Sigmoid colon (tissue), 4 donors: ENCODE data around the gene BPI.

Experiments
- POLR2A ChIP-seq, 2 donors: fragments of 450-650 bp; IDR thresholded peaks; one replicate each; pipeline ENCODE4 v1.6.1; 2016; ENCODE audit warnings: antibody characterized with exemption in 2 of 2, mild to moderate bottlenecking in 2 of 2, moderate library complexity in 2 of 2
- POLR2AphosphoS5 ChIP-seq, 4 donors: sonication (generic); formaldehyde crosslinking; IDR thresholded peaks; one replicate each; pipeline ENCODE4 v1.6.1; 2017; ENCODE audit warnings: antibody characterized with exemption in 4 of 4
- TF ChIP-seq, protein P1 (sequence below), 4 experiments: fragments of 450-650 bp in 3 of 4; fragments of 200-600 bp in 1 of 4; IDR thresholded peaks; one replicate each; pipeline ENCODE4 v1.5.1; 2016 to 2019; ENCODE audit warnings: antibody characterized with exemption in 4 of 4, mild to moderate bottlenecking in 3 of 4, moderate library complexity in 2 of 4

DNA sequence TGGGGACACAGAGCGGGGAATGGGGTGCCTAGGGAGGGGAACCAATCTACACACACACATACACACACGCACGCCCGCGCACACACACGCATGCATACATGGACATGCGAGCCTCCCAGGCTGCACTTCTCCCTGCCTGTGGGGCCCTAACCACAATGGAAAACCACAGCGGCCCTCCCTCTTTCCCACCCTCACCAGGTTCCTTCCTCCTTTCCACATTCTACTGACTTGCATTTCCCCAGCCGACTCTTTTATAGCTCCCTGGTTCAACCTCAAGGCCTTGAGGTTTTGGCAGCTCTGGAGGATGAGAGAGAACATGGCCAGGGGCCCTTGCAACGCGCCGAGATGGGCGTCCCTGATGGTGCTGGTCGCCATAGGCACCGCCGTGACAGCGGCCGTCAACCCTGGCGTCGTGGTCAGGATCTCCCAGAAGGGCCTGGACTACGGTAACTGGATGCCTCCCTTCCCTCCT, at the start of gene BPI:
- TF ChIP-seq, protein P1, sequence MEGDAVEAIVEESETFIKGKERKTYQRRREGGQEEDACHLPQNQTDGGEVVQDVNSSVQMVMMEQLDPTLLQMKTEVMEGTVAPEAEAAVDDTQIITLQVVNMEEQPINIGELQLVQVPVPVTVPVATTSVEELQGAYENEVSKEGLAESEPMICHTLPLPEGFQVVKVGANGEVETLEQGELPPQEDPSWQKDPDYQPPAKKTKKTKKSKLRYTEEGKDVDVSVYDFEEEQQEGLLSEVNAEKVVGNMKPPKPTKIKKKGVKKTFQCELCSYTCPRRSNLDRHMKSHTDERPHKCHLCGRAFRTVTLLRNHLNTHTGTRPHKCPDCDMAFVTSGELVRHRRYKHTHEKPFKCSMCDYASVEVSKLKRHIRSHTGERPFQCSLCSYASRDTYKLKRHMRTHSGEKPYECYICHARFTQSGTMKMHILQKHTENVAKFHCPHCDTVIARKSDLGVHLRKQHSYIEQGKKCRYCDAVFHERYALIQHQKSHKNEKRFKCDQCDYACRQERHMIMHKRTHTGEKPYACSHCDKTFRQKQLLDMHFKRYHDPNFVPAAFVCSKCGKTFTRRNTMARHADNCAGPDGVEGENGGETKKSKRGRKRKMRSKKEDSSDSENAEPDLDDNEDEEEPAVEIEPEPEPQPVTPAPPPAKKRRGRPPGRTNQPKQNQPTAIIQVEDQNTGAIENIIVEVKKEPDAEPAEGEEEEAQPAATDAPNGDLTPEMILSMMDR (IDR thresholded peaks at IDR 0.05) = no peak
- TF ChIP-seq POLR2A (IDR thresholded peaks at IDR 0.05) (no peak), POLR2AphosphoS5 (IDR thresholded peaks at IDR 0.05) (no peak)
